HG03039 (cell line): ENCODE measurements around the gene BRK1.
"Not testable (repeated sequence)": the region's sequence is repeated elsewhere in the genome, so short reads cannot be mapped to it uniquely, and the experiment has no call there.

Experiments
- ATAC-seq: cut with Tn5 transposase; IDR thresholded peaks from one replicate; pipeline ENCODE4 v1.9.1; 2021; ENCODE audit warnings: mild to moderate bottlenecking, moderate library complexity; ENCODE audit not compliant: unreplicated experiment

Gene BRK1

DNA sequence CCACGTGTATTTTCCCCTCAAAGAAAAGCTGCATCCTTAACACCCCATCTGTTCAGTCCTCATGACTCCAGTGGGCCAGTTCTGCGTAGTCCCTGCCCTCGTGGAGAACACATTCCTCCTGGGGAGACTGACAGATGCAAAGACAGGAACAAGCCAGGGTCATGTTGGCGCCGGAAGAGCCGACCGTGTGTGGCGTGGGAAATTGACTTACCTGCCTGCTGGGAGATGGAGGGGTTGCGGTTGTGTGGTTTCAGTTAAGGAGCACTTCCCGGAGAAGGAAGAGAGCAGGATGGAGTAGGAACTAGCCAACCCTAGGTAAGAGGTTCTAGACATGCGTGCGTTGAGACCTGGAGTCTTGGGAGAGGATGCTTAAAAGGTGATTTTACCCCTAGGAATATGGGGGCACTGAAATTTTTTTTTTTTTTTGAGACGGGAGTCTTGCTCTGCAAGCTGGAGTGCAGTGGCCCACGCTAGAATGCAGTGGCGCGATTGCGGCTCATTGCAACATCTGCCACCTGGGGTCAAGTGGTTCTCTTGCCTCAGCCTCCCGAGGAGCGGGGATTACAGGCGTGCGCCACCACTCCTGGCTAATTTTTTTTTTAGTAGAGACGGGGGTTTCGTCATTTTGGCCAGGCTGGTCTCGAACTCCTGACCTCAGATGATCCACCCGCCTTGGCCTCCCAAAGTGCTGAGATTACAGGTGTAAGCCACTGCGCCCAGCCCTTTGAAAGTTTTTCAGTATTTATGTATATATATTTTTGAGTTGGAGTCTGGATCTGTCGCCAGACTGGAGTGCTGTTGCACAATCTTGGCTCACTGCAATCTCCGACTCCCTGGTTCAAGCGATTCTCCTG is 27.5 kb downstream of the BRK1 start:
- ATAC-seq, result no peak

DNA sequence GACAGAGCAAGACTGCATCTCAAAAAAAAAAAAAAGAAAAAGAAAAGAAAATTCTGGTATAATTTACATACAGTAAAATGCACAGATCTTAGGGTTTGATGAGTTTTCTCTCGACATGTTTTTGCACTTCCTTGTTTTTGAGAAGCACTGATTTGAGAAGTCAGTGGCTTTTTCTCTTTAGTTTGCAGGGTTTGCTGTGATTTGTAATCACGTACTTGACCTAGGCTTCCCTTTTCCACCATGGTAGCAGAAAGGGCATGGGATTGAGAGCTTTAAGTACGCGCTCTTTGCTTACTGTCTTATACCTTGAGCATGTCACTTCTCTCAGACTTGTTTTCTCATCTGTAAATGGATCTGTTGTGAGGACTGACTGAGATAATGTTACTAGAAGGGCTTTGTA is 30.2 kb downstream of the BRK1 start:
- no peak for ATAC-seq

DNA sequence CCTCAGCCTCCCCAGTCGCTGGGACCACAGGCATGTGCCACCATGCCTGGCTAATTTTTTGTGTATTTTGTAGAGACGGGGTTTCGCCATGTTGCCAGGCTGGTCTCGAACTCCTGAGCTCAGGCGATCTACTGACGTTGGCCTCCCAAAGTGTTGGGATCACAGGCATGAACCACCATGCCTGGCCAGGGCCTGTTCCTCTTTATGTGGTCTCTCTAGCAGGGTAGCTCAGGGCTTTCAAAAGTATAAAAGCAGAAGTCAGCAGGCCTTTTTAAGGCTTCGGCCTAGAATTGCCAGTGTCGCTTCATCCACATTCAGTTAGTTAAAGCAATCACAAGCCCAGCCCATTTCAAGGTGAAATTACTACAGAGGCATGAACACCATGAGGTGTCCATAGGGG is 33.8 kb downstream of the BRK1 start:
- no peak for ATAC-seq

DNA sequence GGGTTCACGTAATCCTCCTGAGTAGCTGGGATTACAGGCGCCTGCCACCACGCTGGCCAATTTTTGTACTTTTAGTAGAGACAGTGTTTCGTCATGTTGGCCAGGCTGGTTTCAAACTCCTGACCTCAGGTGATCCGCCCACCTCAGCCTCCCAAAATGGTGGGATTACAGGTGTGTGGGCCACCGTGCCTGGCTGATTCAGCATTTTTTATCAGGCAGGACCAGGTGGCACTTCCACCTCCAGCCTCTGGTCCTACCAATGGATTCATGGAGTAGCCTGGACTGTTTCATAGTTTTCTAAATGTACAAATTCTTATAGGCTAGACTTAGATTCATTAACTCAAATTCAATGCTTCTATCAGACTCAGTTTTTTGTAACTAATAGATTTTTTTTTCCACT is 35.5 kb downstream of the BRK1 start:
- ATAC-seq, result no peak

DNA sequence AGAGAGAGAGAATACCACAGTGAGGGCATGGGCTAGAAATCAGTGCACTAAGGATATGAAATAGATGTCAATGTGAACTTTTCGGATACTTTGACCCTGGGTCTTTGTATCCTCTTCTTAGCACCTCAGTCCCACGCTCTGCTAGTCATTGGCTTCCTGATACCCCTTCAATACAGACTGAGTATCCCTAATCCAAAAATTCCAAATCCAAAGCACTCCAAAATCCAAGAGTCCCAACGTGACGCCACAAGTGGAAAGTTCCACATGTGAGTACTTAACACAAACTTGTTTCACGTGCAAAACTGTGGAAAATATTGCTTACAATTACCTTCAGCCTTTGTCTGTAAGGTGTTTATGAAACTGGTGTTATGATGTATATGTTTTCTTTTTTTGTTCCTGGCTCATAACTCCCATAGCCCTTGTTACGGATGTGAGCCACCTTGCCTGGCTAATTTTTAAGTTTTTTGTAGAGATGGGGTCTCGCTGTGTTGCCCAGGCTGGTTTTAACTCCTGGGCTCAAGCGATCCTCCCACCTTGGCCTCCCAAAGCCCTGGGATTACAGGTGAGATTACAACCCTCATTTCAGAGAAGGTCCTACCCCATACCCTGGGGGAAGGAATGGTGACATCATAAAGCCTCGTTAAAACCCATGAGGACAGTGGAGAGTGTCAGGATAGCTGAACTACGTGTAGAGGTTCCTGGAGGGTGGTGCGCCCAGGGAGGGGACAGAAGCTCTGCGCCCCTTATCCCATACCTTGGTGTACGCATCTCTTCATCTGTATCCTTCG is 39.1 kb downstream of the BRK1 start:
- ATAC-seq, result no peak

DNA sequence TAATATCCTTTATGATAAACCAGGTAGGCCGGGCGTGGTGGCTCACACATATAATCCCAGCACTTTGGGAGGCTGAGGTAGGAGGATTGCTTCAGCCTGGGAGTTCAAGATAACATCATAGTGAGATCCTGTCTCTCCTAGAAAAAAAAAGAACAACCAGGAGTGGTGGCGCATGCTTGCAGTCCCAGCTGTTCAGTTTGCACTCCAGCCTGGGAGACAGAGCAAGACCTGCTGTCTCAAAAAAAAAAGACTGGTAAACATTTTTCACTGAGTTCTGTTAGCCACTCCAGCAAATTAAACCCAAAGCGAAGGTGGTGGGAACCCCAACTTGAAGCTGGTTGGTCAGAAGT is 39.6 kb downstream of the BRK1 start:
- no peak for ATAC-seq

DNA sequence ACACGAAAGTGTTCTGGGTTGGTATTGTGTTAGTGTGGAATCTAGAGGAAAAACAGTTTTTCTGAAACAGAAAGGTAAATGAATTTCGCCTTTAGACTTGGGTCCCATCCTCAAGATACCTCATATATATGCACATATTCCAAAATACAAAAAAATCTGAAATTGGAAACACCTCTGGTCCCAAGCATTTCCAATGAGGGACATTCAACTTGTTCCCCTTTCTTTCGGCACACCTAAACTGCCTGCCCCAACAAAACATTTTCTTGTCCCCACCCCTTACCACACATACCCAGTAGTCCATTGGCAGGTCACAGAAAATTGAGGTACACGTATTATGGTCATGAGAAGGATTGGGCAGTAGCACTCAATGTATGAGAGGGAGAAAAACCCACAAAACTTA is 40.2 kb downstream of the BRK1 start:
- ATAC-seq, result no peak

DNA sequence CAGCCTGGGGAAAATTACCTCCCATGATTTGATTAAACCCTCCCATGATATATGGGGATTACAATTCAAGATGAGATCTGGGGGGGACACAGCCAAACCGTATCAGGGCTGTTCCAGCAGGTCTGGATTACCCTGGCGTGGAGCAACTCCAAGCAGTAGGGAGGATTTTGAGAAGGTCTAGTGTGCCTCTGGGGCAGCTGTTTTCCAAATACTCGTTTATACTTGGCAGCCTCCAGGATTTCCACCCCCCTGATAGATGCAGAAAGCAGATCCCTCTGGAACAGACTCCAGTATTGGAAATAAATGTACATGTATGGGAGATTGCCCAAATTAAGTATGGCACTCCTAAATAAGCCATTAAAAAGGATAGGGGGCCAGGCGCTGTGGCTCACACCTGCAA is 41.6 kb downstream of the BRK1 start:
- ATAC-seq, result no peak

DNA sequence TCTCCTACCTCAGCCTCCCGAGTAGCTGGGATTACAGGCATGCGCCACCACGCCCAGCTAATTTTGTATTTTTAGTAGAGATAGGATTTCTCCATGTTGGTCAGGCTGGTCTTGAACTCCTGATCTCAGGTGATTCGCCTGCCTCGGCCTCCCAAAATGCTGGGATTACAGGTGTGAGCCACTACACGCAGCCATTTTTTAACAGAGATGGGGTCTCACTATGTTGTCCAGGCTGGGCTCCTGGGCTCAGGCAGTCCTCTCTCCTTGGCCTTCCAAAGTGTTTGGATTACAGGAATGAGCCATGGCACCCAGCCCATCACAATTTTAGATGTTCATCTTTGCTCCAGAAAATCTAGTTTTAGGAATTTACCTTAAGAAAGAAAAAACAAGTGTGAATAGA is 43.1 kb downstream of the BRK1 start:
- ATAC-seq, result not testable (repeated sequence)

DNA sequence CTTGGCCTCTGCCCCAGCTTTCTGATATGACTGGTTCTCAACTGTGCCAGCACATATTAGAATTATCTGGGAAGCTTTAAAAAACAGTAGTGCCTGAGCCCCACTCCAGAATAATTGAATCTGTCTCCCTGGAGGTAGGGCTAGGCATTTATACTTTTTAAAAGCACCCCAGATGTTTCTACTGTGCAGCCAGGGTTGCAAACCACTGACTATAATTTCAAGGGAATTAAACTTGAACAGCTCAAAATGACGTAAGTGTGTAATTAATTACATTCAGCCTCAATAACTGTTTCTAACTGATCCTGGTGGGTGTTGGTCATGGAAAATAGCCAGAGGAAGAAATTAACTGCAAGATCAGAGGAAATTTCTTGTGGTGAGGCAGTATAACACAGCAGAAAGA is 44.9 kb downstream of the BRK1 start:
- no peak for ATAC-seq

DNA sequence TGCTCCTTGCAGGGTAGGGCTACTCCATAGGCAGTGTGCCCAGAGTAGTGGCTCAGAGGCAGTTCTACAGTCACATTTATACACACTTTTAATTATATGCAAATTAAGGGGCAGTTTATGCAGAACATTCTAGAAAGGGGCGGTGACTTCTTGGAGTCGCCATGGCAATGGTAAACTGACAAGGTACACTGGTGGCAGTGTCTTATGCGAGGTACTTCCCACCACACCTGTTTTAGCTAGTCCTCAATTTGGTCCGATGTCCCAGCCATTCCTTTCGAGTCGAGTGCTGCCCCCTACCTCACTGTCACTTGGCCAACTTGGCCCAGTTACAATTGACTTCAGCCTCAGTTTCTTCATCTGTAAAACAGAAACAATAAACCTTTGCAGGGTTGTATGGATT is 45.5 kb downstream of the BRK1 start:
- ATAC-seq, result no peak

DNA sequence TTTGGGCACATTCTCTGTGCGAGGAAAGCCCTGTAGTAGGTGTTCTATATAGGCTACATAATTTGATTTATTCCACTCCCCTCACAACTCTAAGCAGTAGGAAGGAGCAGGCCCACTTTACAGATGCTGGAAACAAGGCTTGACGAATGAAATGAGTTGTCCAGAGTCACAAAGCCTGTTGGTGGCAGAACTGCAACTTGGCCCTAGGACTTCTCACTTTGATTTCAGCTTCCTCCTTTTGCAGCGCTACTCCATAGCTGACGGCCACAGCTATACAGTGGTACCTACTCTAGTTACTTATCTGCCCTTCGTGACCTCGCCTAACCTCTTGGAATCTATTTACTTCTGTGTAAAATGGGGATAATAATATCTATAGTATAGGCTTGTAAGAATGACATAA is 46.7 kb downstream of the BRK1 start:
- ATAC-seq, result no peak

DNA sequence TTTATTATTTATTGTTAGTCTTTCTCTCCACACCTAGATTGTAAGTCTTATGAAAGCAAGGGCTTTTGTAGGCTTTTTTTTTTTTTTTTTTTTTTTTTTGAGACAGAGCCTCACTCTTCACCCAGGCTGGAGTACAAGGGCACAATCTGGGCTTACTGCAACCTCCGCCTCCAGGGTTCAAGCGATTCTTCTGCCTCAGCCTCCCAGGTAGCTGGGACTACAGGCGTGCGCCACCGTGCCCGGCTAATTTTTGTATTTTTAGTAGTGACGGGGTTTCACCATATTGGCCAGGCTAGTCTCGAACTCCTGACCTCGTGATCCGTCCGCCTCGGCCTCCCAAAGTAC is 48.7 kb downstream of the BRK1 start:
- not testable (repeated sequence) for ATAC-seq

DNA sequence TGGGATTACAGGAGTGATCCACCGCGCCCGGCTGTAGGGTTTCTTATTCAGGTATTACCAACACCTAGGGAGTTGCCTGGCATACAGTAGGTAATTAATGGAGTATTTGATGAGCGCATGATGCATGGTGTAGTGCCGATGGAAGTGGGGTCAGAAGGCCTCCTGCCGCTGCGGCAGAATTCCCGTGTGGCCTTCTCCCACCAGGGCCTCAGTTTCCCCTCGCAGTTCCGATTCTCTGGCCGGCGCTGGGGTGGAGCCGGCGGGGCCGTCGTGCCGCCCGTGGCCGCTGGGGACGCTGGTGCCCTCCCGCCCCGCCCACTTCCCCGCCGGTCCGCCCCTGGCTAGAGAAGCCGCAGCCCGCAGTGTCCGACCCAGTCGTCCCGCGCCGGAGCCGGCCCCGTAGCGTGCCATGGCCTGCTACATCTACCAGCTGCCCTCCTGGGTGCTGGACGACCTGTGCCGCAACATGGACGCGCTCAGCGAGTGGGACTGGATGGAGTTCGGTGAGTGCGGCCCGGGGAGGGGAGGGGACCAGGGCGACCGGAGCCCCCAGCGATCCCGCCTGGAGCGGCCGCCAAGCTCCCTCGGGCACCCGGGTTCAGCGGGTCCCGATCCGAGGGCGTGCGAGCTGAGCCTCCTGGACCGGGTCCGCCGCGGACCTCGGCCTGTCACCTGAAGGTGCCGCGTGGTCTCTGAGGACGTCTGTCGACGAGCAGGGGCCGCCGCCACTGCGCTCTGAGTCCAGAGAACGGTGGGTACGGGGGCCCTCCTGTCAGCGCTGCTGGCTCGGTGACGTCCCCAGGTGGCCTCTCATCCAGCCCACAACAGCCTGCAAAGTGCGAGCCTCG is 49.3 kb downstream of the BRK1 start, which contains the start of gene IRAK2:
Gene IRAK2 (plus strand): TSS at position 374 of the 848 bp plus-strand sequence. CDS start 36 bp downstream, at position 410.
- ATAC-seq, result peak; percentile 80

DNA sequence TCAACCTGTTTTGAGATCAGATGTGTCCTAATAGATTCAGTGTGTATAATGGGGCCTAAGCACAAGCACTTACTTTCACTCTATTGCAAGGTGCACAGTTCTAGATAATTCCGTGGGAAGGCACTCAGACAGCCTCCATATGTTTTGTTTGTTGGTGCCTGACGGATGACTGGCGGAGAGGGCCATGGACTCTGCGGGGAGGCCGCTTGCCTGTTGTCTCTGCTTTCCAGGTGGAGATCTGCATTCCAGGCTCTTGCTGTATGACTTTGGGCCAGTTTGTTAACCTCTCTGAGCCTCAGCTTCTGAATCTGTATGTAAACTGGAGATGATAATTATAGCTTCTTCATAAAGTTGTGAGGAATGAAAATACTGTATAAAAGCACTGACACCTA is 50.7 kb downstream of the BRK1 start:
- no peak for ATAC-seq

DNA sequence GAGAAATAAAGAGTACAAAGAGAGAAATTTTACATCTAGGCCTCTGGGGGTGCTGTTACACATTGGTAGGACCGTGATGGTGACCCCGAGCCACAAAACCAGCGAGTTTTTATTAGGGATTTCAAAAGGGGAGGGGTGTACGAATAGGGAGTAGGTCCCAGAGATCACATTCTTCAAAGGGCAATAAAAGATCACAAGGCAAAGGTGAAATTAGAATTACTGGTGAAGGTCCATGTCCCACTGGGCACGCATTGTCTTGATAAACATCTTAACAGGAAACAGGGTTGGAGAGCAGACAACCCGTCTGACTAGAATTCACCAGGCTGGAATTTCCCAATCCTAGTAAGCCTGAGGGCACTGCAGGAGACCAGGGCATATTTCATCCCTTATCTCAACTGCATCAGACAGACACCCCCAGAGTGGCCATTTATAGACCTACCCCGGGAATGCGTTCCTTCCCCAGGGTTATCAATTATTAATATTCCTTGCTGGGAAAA is 53.6 kb downstream of the BRK1 start:
- ATAC-seq, result no peak

DNA sequence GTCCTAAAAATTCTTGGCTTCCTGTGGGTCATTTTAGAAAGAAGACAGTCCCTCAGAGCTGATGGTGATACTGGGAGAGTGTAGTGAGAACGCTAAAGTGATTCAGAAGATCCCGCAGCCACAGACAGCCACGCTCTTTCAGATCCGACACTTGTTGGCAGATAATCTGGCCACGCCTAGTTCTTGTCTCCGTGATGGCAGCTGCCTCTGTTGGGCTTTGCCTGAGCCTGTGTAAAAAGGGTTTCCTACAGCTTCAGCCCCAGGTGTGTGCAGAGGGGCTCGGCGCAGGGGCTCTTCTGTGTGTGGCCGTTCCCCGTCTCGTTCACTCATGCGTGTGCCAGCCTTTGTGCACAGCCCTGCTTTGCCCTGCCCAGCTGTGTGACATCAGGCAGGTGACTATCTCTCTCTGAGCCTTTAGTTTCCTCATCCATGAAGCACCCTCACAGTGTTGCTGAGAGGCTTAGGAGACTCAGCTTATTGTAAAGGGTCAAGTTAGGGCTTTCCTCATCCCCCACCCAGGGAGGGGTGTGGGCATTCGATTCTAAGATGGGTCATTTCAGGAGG is 55.5 kb downstream of the BRK1 start:
- ATAC-seq, result no peak

DNA sequence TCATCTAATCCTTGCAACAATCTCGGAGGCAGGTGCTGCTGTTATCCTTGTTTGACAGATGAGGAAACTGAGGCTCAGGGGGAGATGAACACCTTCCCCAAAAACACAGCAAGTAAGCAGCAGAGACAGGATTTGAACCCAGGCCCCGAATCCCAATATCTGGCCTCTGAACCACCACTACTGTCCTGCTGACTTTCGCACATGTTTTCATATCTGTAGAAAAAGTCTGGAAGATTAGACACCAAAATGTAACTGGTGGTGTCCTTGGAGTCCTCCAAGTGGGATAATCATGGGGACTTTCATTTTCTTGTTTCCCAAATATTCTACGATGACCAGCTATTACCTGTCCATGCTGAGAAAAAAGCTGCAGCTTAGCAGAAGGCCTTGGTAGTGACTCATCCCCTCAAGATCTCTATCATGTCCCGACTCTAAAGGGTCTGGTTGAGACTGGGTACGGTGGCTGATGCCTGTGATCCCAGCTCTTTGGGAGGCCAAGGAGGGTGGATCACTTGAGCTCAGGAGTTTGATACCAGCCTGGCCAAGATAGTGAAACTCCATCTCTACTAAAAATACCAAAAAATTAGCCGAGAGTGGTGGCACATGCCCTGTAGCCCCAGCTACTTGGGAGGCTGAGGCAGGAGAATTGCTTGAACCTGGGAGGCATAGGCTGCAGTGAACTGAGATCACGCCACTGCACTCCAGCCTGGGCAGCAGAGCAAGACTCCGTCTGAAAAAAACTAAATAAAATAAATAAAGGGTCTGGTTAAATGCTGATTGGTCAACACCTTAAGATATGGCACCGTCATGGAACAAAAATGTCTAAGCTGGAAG is 57.8 kb downstream of the BRK1 start:
- no peak for ATAC-seq

DNA sequence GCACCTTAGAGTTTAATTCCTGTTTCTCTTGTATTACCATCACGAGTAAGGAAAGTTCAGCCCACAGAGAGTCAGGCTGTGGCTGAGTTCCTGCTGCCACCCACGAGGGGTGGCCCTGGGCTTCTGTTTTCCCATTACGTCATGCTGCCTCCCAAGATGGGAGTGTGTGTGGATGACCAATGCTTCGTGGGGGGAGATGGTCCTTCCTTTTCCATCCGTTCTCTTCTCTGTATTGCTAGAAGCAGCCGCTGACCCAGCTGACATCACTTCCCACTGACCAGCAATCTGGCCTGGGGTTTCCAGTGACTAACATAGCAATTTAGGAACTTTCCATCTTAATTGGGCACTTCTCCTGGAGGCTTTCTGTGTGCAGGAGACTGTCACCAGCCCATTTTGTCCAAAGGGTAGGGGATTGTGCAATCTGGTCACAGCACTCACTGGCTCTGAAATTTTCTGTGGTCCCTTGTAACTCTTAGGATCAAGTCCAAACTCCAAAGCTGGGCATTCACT is 58.5 kb downstream of the BRK1 start:
- ATAC-seq, result no peak

DNA sequence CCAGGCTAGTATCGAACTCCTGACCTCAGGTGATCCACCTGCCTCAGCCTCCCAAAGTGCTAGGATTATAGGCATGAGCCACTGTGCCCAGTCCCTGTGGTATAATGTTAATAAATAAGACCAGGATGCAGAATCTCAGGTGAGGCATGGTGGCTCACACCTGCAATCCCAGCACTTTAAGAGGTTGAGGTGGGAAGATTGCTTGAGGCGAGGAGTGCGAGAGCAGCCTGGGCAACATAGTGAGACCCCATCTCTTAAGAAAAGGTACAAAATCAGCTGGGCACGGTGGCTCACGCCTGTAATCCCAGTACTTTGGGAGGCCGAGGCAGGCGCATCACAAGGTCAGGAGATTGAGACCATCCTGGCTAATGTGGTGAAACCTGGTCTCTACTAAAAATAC is 59.9 kb downstream of the BRK1 start:
- ATAC-seq, result not testable (repeated sequence)
